ENCODE measurements around the gene BICDL2. TPM values are rescaled to one million over a fixed set of nuclear protein-coding genes. Genes with fewer than 3 reads are reported as not detected.
A peak's percentile ranks its signal among the peaks of the same experiment; 100 is the strongest.

BICDL2 gene
- total and polyA plus RNA-seq, 2 of the 8 experiments (the other 6 are each of a cell fraction or from before 2014, with no cell fraction given), result 7.3 to 15.9 TPM

DNA sequence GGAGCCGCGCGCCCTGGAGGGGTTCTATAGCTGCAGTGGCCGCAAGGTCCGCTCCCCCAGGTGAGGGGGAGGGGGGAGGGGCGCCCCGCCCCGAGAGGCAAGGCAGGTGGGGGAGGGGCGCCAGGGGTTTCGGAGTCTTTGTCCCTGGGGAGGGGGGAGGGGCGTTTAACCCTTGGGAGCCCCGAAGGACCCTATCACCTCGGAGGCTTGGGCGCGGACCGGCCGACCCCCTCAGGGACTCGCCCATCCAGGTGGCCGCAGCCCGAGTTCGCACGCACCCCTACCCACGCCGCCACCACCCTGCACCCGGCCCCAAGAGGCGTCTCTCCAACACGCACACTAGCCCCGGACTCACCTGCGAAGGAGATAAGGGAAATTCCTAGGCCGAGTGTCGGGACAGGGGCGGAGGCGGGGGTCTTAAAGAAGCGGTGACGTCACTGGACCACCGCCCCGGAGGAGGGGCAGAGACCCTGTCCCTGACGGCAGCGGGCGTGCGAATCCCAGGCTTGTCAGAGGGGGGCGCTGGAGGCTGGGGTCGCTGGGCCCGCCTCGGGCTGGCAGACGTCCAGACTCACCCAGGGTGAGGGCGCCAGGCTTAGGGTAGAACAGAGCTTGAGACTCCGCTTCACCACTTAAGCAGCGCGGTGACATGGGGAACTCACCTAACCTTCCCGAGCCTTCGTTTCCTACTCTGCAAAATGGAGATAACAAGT, 18.8 kb downstream of the BICDL2 start, which contains the start of gene CLDN6 (continued):
- TF ChIP-seq SIN3A (conservative IDR thresholded peaks at IDR 0.05 in 1 of 2, IDR thresholded peaks at IDR 0.05 in 1 of 2; ENCODE audit: low read depth in 1 of 2, low read length in 2 of 2) (peak; percentile 61 to 77; a peak in 2 of 4 replicates), RAD21 (IDR thresholded peaks at IDR 0.05 in 1 of 2, conservative IDR thresholded peaks at IDR 0.05 in 1 of 2; ENCODE audit: low read depth in 2 of 2, low read length in 2 of 2) (peak; percentile 72 to 81), GABPA (IDR thresholded peaks at IDR 0.05; ENCODE audit: borderline replicate concordance, insufficient read depth, low read length) (no peak), JUN (IDR thresholded peaks at IDR 0.05; ENCODE audit: low read depth, low read length) (peak; percentile 58; the same call in 1 of the 2 replicates), CHD2 (IDR thresholded peaks at IDR 0.05; ENCODE audit: low read length) (peak; percentile 39; the same call in 1 of the 2 replicates), POU5F1 (IDR thresholded peaks at IDR 0.05; ENCODE audit: low read depth, low read length) (no peak), POLR2AphosphoS5 (IDR thresholded peaks at IDR 0.05; ENCODE audit: low read depth, low read length) (peak; percentile 98), SAP30 (IDR thresholded peaks at IDR 0.05; ENCODE audit: insufficient read depth, insufficient replicate concordance, low read length) (no peak)
- TF ChIP-seq, protein P1, sequence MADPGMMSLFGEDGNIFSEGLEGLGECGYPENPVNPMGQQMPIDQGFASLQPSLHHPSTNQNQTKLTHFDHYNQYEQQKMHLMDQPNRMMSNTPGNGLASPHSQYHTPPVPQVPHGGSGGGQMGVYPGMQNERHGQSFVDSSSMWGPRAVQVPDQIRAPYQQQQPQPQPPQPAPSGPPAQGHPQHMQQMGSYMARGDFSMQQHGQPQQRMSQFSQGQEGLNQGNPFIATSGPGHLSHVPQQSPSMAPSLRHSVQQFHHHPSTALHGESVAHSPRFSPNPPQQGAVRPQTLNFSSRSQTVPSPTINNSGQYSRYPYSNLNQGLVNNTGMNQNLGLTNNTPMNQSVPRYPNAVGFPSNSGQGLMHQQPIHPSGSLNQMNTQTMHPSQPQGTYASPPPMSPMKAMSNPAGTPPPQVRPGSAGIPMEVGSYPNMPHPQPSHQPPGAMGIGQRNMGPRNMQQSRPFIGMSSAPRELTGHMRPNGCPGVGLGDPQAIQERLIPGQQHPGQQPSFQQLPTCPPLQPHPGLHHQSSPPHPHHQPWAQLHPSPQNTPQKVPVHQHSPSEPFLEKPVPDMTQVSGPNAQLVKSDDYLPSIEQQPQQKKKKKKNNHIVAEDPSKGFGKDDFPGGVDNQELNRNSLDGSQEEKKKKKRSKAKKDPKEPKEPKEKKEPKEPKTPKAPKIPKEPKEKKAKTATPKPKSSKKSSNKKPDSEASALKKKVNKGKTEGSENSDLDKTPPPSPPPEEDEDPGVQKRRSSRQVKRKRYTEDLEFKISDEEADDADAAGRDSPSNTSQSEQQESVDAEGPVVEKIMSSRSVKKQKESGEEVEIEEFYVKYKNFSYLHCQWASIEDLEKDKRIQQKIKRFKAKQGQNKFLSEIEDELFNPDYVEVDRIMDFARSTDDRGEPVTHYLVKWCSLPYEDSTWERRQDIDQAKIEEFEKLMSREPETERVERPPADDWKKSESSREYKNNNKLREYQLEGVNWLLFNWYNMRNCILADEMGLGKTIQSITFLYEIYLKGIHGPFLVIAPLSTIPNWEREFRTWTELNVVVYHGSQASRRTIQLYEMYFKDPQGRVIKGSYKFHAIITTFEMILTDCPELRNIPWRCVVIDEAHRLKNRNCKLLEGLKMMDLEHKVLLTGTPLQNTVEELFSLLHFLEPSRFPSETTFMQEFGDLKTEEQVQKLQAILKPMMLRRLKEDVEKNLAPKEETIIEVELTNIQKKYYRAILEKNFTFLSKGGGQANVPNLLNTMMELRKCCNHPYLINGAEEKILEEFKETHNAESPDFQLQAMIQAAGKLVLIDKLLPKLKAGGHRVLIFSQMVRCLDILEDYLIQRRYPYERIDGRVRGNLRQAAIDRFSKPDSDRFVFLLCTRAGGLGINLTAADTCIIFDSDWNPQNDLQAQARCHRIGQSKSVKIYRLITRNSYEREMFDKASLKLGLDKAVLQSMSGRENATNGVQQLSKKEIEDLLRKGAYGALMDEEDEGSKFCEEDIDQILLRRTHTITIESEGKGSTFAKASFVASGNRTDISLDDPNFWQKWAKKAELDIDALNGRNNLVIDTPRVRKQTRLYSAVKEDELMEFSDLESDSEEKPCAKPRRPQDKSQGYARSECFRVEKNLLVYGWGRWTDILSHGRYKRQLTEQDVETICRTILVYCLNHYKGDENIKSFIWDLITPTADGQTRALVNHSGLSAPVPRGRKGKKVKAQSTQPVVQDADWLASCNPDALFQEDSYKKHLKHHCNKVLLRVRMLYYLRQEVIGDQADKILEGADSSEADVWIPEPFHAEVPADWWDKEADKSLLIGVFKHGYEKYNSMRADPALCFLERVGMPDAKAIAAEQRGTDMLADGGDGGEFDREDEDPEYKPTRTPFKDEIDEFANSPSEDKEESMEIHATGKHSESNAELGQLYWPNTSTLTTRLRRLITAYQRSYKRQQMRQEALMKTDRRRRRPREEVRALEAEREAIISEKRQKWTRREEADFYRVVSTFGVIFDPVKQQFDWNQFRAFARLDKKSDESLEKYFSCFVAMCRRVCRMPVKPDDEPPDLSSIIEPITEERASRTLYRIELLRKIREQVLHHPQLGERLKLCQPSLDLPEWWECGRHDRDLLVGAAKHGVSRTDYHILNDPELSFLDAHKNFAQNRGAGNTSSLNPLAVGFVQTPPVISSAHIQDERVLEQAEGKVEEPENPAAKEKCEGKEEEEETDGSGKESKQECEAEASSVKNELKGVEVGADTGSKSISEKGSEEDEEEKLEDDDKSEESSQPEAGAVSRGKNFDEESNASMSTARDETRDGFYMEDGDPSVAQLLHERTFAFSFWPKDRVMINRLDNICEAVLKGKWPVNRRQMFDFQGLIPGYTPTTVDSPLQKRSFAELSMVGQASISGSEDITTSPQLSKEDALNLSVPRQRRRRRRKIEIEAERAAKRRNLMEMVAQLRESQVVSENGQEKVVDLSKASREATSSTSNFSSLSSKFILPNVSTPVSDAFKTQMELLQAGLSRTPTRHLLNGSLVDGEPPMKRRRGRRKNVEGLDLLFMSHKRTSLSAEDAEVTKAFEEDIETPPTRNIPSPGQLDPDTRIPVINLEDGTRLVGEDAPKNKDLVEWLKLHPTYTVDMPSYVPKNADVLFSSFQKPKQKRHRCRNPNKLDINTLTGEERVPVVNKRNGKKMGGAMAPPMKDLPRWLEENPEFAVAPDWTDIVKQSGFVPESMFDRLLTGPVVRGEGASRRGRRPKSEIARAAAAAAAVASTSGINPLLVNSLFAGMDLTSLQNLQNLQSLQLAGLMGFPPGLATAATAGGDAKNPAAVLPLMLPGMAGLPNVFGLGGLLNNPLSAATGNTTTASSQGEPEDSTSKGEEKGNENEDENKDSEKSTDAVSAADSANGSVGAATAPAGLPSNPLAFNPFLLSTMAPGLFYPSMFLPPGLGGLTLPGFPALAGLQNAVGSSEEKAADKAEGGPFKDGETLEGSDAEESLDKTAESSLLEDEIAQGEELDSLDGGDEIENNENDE (IDR thresholded peaks at IDR 0.05; ENCODE audit: insufficient replicate concordance, low read length), result no peak

All from H1 (cell line).